SU-DHL-6 (cell line): ENCODE measurements around the gene LRRC26.

Source experiments
- EZH2phosphoT487 ChIP-seq: fragments of 200-600 bp; sonication (generic), shearing (Covaris generic); conservative IDR thresholded peaks from 2 replicates; pipeline ENCODE4 v1.6.1; 2018; ENCODE audit warnings: mild to moderate bottlenecking, antibody characterized with exemption, low read length, moderate library complexity, mixed read lengths
- TF ChIP-seq, protein P1 (sequence below): fragments of 200-600 bp; sonication (generic); IDR thresholded peaks from one replicate; pipeline ENCODE4 v1.5.1; 2017; ENCODE audit warnings: antibody characterized with exemption, mild to moderate bottlenecking, low read length, moderate library complexity; ENCODE audit not compliant: insufficient read depth, poor library complexity, severe bottlenecking

- TF ChIP-seq, protein P1, sequence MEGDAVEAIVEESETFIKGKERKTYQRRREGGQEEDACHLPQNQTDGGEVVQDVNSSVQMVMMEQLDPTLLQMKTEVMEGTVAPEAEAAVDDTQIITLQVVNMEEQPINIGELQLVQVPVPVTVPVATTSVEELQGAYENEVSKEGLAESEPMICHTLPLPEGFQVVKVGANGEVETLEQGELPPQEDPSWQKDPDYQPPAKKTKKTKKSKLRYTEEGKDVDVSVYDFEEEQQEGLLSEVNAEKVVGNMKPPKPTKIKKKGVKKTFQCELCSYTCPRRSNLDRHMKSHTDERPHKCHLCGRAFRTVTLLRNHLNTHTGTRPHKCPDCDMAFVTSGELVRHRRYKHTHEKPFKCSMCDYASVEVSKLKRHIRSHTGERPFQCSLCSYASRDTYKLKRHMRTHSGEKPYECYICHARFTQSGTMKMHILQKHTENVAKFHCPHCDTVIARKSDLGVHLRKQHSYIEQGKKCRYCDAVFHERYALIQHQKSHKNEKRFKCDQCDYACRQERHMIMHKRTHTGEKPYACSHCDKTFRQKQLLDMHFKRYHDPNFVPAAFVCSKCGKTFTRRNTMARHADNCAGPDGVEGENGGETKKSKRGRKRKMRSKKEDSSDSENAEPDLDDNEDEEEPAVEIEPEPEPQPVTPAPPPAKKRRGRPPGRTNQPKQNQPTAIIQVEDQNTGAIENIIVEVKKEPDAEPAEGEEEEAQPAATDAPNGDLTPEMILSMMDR, result no peak
- TF ChIP-seq EZH2phosphoT487, result no peak
Measured at GRCh38 chr9:137179761-137180160, 9.9 kb upstream of the LRRC26 start.
